GM20431 (cell line): ENCODE measurements around the gene NUTM2B.
"Not testable (repeated sequence)": the region's sequence is repeated elsewhere in the genome, so short reads cannot be mapped to it uniquely, and the experiment has no call there.

Experiments
- in situ Hi-C: fragments of 300-500 bp; cut with MseI, MboI; formaldehyde crosslinking; loops from one replicate; pipeline ENCODE4 v1.15.0; 2020; ENCODE audit warnings: low sequenced_read_pairs; ENCODE audit not compliant: unreplicated experiment

The NUTM2B gene

GRCh38 chr10:79744844-79745243 lies 41.8 kb downstream of the NUTM2B start:
- in situ Hi-C loops: not testable (repeated sequence)

- in situ Hi-C loops: not testable (repeated sequence)
Measured at GRCh38 chr10:79748510-79748909, 45.5 kb downstream of the NUTM2B start.

- in situ Hi-C loops: not testable (repeated sequence)
Measured at GRCh38 chr10:79753601-79754000, 50.6 kb downstream of the NUTM2B start.

GRCh38 chr10:79758297-79758993 lies 55.4 kb downstream of the NUTM2B start:
- in situ Hi-C loops: not testable (repeated sequence)
